Measurements from ENCODE around the gene ASTN2. TPM values are rescaled to one million over a fixed set of nuclear protein-coding genes. Genes with fewer than 3 reads are reported as not detected.

ASTN2 gene
- total and polyA plus RNA-seq, 2 donors (not counting 3 experiments of a cell fraction or from before 2014, with no cell fraction given) = 1.0 to 1.9 TPM

DNA sequence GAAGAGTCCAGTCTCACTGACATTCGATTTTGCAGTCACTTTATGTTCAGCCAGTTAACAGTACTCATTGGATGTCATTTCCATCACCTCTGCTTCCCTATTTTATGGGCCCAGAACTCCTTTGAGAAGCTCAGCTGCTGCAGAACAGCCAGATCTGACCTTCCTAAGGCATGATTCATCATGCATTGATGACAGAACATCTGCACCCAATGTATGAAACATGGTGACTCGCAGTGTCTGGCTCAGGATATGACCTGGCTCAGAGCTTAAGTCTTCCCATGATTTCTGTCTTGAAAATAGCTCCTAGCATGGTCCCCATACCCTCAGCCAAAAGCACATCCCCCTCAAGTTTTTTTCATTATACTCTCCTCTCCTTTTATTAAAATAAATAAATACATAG, 820.3 kb downstream of the ASTN2 start:
- Histone ChIP-seq H3K36me3 (ENCODE audit: control insufficient read depth in 2 of 2, extremely low read depth in 1 of 2, insufficient read depth in 2 of 2, low read length in 2 of 2) (no peaks in the 10 kb centered on the region), H3K27ac (ENCODE audit: insufficient read depth, low read depth, low read length) (no peak overlapping the region), H3K9me1 (replicated peaks; ENCODE audit: control insufficient read depth, extremely low read depth, insufficient read depth, low read length) (no peaks in the 10 kb centered on the region), H3K4me3 (replicated peaks in 1 of 3; ENCODE audit: insufficient read depth in 1 of 3, low read depth in 1 of 3, low read length in 3 of 3) (no peak overlapping the region), H3K27me3 (ENCODE audit: control insufficient read depth in 2 of 2, insufficient read depth in 2 of 2, low read length in 2 of 2) (no peaks in the 10 kb centered on the region), H3K4me2 (ENCODE audit: insufficient read depth, low read length) (no peak overlapping the region), H3K79me2 (ENCODE audit: control insufficient read depth, insufficient read depth, low read length) (no peaks in the 10 kb centered on the region), H3K9me3 (replicated peaks; ENCODE audit: control insufficient read depth, insufficient read depth, low read length) (no peaks in the 10 kb centered on the region), H3K9ac (replicated peaks; ENCODE audit: extremely low read depth, insufficient read depth, low read length) (no peak overlapping the region), H2AFZ (ENCODE audit: low read depth, low read length) (no peak overlapping the region), H4K20me1 (replicated peaks; ENCODE audit: control insufficient read depth, extremely low read depth, insufficient read depth, low read length) (no peaks in the 10 kb centered on the region), H3K4me1 (ENCODE audit: control insufficient read depth, extremely low read depth, insufficient read depth, low read length) (no peaks in the 10 kb centered on the region)
- TF ChIP-seq JUN (IDR thresholded peaks at IDR 0.05; ENCODE audit: borderline replicate concordance, insufficient read depth, insufficient read length, low read depth) = no peak
- peak; percentile 91 for TF ChIP-seq FOS (IDR thresholded peaks at IDR 0.05; ENCODE audit: borderline replicate concordance, insufficient read depth, low read length)
- intact Hi-C loops (cut with micrococcal nuclease) = no loop called here
- dilution Hi-C loops (cut with MboI; ENCODE audit: extremely low pct_ligation_motif_present, low sequenced_read_pairs) = no loop called here
- no peak for FAIRE-seq
- ChIA-PET POLR2A (no interaction called here), CTCF (no interaction called here)
- BruUV-seq (replicated peaks) = no TSS peak
- peak; percentile 4 for DNase-seq (ENCODE audit: low read depth, low spot score)

DNA sequence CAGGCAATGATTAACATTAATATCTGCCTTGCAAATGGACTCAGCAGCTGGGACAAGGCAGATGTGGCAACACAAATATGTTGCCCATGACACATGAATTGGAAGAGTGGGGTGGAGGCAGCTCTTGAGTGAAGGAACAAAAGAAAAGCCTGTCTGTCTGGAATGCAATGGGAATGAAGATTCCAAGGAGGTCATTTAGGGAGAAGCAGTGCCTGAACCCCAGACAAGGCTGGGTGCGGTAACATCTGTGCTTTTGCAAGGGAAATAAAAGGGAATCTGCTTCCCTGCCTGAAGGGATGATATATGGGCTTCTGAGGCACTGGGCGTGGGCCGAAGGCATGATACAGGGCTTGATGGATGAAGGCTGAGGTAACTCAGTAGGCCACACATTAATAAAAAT, 821.9 kb downstream of the ASTN2 start:
- H3K9ac ChIP-seq (replicated peaks; ENCODE audit: extremely low read depth, insufficient read depth, low read length) = no peak overlapping the region
- TF ChIP-seq JUN (IDR thresholded peaks at IDR 0.05; ENCODE audit: borderline replicate concordance, insufficient read depth, insufficient read length, low read depth) = no peak
- TF ChIP-seq, protein P1, sequence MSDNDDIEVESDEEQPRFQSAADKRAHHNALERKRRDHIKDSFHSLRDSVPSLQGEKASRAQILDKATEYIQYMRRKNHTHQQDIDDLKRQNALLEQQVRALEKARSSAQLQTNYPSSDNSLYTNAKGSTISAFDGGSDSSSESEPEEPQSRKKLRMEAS (IDR thresholded peaks at IDR 0.05; ENCODE audit: insufficient read depth, insufficient read length) = no peak
- TF ChIP-seq, protein P2, sequence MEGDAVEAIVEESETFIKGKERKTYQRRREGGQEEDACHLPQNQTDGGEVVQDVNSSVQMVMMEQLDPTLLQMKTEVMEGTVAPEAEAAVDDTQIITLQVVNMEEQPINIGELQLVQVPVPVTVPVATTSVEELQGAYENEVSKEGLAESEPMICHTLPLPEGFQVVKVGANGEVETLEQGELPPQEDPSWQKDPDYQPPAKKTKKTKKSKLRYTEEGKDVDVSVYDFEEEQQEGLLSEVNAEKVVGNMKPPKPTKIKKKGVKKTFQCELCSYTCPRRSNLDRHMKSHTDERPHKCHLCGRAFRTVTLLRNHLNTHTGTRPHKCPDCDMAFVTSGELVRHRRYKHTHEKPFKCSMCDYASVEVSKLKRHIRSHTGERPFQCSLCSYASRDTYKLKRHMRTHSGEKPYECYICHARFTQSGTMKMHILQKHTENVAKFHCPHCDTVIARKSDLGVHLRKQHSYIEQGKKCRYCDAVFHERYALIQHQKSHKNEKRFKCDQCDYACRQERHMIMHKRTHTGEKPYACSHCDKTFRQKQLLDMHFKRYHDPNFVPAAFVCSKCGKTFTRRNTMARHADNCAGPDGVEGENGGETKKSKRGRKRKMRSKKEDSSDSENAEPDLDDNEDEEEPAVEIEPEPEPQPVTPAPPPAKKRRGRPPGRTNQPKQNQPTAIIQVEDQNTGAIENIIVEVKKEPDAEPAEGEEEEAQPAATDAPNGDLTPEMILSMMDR (IDR thresholded peaks at IDR 0.05; ENCODE audit: extremely low read depth in 1 of 2, insufficient read depth in 1 of 2, low read depth in 1 of 2, low read length in 2 of 2) = no peak
- TF ChIP-seq GATA2 (IDR thresholded peaks at IDR 0.05; ENCODE audit: insufficient read depth, insufficient read length, low read depth, low read length) = no peak
- no peak for TF ChIP-seq POLR2A (IDR thresholded peaks at IDR 0.05; ENCODE audit: low read depth, low read length)
- TF ChIP-seq POLR2AphosphoS5 (IDR thresholded peaks at IDR 0.05; ENCODE audit: insufficient read depth, low read depth, low read length) = no peak
- TF ChIP-seq EZH2 (IDR thresholded peaks at IDR 0.05; ENCODE audit: borderline replicate concordance, low read depth, low read length, severe bottlenecking) = no peak
- TF ChIP-seq MYC (IDR thresholded peaks at IDR 0.05; ENCODE audit: low read depth, low read length) = no peak
- no peak for TF ChIP-seq FOS (IDR thresholded peaks at IDR 0.05; ENCODE audit: borderline replicate concordance, insufficient read depth, low read length)
- no TSS peak for BruUV-seq (replicated peaks)
- dilution Hi-C loops (cut with MboI; ENCODE audit: extremely low pct_ligation_motif_present, low sequenced_read_pairs) = no loop called here
- no peaks in the 10 kb centered on the region for H3K9me3 ChIP-seq (replicated peaks; ENCODE audit: control insufficient read depth, insufficient read depth, low read length)
- ChIA-PET CTCF (no interaction called here), POLR2A (no interaction called here)
- H3K27me3 ChIP-seq (ENCODE audit: control insufficient read depth in 2 of 2, insufficient read depth in 2 of 2, low read length in 2 of 2) = no peaks in the 10 kb centered on the region
- intact Hi-C loops (cut with micrococcal nuclease) = no loop called here
- H3K4me1 ChIP-seq (ENCODE audit: control insufficient read depth, extremely low read depth, insufficient read depth, low read length) = no peaks in the 10 kb centered on the region
- no peaks in the 10 kb centered on the region for H3K9me1 ChIP-seq (replicated peaks; ENCODE audit: control insufficient read depth, extremely low read depth, insufficient read depth, low read length)
- no peak overlapping the region for H3K27ac ChIP-seq (ENCODE audit: insufficient read depth, low read depth, low read length)
- no peaks in the 10 kb centered on the region for H4K20me1 ChIP-seq (replicated peaks; ENCODE audit: control insufficient read depth, extremely low read depth, insufficient read depth, low read length)
- no peaks in the 10 kb centered on the region for H3K79me2 ChIP-seq (ENCODE audit: control insufficient read depth, insufficient read depth, low read length)
- FAIRE-seq (no peak), DNase-seq (ENCODE audit: low read depth, low spot score) (no peak)
- H3K4me2 ChIP-seq (ENCODE audit: insufficient read depth, low read length) = no peak overlapping the region
- no peak overlapping the region for H2AFZ ChIP-seq (ENCODE audit: low read depth, low read length)
- no peak overlapping the region for H3K4me3 ChIP-seq (replicated peaks in 1 of 3; ENCODE audit: insufficient read depth in 1 of 3, low read depth in 1 of 3, low read length in 3 of 3)
- no peaks in the 10 kb centered on the region for H3K36me3 ChIP-seq (ENCODE audit: control insufficient read depth in 2 of 2, extremely low read depth in 1 of 2, insufficient read depth in 2 of 2, low read length in 2 of 2)

Measured in endothelial cell of umbilical vein (primary cell).